A549 (cell line): ENCODE data around the gene MTA3.

Source experiments
- ZFP36 ChIP-seq: fragments of 450-650 bp; IDR thresholded peaks from 2 replicates; pipeline ENCODE4 v1.6.1; 2014; ENCODE audit warnings: borderline replicate concordance; ENCODE audit not compliant: partially characterized antibody
- TF ChIP-seq, protein P1 (sequence below): fragments of 450-650 bp; IDR thresholded peaks from 2 replicates; pipeline ENCODE4 v1.6.1; 2014; ENCODE audit warnings: antibody characterized with exemption

DNA sequence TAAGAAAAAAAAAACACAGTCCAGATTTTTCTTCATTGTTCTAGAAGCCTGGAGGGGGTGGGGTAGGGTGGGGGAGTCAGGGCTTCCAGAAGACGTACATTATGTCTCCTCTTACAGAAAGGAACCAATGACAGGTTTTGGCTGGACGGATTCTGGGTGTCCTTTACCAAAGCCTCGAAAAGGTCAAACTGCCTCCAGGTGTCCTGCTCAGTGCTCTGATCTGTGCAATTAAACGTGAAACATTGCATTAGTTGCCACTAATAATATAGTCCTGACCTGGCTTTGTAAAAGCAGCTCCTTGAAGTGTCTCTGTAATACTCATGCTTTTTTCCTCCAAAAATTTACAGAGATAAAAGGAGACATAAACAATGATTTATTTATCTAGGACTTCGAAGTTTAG, 11.1 kb upstream of the MTA3 start:
- TF ChIP-seq, protein P1, sequence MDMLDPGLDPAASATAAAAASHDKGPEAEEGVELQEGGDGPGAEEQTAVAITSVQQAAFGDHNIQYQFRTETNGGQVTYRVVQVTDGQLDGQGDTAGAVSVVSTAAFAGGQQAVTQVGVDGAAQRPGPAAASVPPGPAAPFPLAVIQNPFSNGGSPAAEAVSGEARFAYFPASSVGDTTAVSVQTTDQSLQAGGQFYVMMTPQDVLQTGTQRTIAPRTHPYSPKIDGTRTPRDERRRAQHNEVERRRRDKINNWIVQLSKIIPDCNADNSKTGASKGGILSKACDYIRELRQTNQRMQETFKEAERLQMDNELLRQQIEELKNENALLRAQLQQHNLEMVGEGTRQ: no peak
- no peak for TF ChIP-seq ZFP36
